Fibroblast of skin of right biceps (primary cell): Measurements from ENCODE around the gene CLEC19A.
"Not testable (repeated sequence)": the region's sequence is repeated elsewhere in the genome, so short reads cannot be mapped to it uniquely, and the experiment has no call there.

ENCODE experiments used
- DNase-seq: peaks from one replicate; pipeline ENCODE4 v3.0.0-alpha.2; 2013

The CLEC19A gene

GRCh38 chr16:19287241-19287640, 1.7 kb downstream of the CLEC19A start:
- no peak for DNase-seq

GRCh38 chr16:19288872-19289799, 3.6 kb downstream of the CLEC19A start:
- no peak for DNase-seq

GRCh38 chr16:19289811-19290485, 4.4 kb downstream of the CLEC19A start:
- no peak for DNase-seq

GRCh38 chr16:19290860-19291259, 5.3 kb downstream of the CLEC19A start:
- no peak for DNase-seq

DNA sequence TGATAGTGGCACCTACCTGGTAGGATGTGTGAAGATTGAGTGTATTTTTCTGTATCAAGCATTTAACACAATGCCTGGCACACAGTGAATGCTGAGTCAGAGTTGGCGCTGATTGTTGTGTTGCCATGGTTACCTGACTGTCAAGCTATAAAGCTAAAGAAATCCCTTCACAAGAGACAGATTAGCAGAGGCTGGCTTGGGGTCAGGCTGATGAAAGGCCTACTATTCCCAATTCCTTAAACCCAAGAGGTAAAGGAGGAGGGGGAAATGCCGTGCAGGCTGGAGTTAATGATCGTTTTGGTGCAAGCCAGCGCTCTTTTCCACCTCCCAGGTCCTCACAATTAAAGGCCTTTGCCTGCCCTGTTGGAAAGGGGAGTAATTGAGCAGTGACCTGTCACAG, 5.9 kb downstream of the CLEC19A start:
- no peak for DNase-seq

DNA sequence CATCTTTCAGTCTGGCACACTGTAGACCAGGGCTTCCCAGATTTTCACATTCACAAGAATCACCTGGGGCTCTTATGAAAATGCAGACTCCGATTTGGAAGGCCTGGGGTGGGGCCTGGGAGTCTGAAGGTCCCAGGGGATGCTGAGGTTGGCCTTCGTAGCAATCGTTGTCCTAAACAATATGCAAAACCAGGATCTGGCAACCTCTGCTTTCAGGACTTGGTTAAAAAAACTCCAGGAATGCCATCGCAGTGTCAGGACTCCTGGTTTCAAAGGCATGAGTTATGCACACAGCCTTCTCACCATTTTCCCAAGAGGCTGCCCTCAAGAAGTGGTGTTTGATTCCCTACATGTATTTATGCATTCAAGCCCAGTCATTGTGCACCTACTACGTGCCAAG, 6.7 kb downstream of the CLEC19A start:
- DNase-seq, result no peak

GRCh38 chr16:19294156-19294649, 8.7 kb downstream of the CLEC19A start:
- no peak for DNase-seq

- no peak for DNase-seq
Measured at GRCh38 chr16:19295393-19295792, 9.9 kb downstream of the CLEC19A start.

DNA sequence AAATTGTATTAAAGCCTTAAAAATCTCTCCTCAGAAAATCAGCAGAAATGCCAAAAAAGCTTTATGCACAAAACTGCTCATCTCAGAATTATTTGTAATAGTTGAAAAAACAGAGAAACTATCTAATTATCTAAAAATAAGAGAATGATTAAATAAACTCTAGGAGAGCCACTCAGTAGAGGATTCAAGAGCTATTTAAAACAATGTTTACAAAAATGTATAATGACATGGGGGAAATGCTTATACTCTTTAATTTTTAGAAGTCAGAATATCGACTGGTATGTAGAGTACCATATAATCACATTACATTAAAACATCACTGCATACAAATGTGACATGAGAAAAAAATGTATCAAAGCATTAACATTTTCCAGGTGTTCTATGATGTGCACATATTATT, 11.9 kb downstream of the CLEC19A start:
- no peak for DNase-seq

- no peak for DNase-seq
Measured at GRCh38 chr16:19299565-19299964, 14.0 kb downstream of the CLEC19A start.

- no peak for DNase-seq
Measured at GRCh38 chr16:19301931-19302330, 16.4 kb downstream of the CLEC19A start.

DNA sequence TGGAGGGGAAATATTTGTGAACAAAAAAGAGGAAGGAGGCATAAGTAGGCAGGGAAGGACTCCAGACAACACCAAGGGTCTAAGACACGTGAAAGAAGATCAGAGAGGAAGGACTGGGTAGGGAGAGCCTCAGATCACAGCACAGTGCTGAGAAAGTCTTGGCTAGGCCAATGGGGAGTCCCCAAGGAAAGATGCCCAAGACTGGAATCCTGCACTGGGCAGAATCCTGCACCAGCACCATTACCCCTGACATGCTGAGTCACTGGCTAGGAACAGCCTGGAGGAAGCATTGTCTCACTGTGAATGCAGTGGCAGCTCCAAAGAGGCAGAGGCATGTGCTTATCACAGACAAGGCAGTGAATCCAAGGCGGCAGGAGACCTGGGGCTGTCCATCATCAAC, 19.2 kb downstream of the CLEC19A start:
- no peak for DNase-seq

DNA sequence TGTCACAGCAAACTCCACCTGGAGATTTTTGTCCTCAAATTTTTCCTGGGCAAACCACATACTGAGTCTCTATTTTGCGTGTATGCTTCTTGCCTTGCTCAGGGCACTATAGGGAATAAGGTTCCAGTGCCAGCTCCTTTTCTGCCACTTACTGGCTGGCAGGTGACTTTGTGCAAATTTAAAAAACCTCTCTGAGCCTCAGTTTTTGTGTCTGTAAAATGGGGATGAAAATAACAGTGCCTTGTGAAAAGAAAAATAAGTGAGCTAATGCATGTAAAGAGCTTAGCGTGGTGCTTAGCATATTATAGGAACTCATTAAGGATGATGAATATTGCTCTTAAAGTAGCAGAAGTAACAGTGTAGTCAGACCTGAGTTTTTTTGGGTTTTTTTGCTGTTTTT, 19.9 kb downstream of the CLEC19A start:
- no peak for DNase-seq

- no peak for DNase-seq
Measured at GRCh38 chr16:19307587-19308241, 22.2 kb downstream of the CLEC19A start.

DNA sequence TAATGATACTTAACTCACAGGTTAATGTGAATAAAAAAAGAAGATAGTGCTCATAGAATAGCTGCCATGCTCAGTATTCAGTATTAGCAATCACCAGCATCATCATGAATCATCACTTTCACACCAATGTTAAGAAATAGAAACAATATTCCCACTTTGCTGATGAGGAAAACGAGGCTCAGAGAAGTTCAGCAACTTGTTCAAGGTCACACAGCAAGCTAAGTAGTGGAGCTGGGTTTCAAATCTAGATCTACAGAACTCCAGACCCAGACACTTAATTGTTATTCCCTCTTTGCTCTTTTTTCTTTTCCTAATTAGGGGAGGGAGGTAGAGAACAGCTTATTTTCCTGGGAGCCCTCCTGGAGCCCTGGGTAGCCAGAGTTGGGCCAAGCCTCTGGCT, 22.9 kb downstream of the CLEC19A start:
- DNase-seq, result no peak

DNA sequence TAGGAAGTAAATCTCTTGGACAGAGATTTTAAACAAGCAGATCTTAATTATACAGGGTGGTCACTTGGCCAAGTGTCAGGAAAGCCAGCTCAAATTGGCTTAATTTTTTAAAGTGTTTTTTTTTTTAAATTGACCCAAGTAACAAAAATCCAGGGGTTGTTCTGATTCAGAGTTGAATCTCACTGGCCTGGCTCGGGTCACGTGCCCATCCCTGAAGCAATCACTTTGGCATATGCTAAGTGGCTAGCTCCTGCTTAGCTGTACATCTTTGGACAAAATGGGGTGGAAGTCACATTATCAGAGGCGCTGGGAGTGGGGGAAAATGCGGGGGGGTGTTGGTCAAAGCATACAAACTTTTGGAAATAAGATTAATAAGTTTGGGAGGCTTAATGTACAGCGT, 23.6 kb downstream of the CLEC19A start:
- DNase-seq, result no peak

GRCh38 chr16:19314718-19315425, 29.3 kb downstream of the CLEC19A start:
- no peak for DNase-seq

DNA sequence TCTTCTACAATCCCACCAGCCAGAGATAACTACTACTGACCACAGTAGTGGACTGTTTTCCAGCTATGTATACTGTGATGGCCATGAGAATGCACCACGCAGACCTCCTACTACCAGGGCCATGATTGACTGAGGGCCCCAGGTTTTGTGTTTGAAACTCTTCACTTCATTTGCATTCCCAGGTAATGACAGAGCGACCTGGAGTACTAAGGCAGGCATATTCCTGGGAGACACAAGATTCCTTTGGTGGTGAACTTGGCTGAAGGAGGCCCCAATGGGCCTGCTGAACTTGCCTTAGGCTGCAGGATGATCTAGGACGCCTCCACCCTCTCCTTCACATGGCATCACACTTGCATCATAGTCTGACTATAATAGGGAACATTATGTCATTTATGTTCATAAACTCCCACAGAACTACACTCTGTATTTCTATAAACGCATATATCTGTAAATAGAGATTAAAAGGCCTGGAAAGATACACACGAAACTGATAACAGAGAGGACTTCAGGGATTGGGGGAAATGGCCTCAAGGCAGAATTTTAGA, 30.4 kb downstream of the CLEC19A start:
- DNase-seq, result no peak

- DNase-seq, result no peak
Measured at GRCh38 chr16:19316846-19317245, 31.3 kb downstream of the CLEC19A start.

- not testable (repeated sequence) for DNase-seq
Measured at GRCh38 chr16:19321186-19321585, 35.7 kb downstream of the CLEC19A start.

DNA sequence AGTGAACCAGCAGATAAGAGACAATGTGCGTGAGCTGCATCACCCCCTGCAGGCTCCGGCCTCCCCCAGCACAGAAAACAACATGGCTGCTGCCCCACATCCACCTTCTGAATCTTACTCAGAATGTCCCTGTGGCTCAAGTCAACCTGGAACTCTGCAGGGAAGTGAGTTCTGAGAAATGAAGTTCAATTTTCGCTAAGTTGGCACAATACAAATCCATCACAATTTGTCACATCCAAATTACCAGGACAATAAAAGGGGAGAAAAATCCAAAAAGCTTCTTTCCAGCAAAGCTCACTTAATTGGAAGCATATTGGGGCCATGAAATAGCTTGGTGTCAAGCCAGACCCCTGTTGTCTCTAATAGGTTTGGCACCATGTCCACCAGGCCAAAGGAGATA, 38.1 kb downstream of the CLEC19A start:
- no peak for DNase-seq

GRCh38 chr16:19328364-19328763, 42.8 kb downstream of the CLEC19A start:
- DNase-seq, result no peak

DNA sequence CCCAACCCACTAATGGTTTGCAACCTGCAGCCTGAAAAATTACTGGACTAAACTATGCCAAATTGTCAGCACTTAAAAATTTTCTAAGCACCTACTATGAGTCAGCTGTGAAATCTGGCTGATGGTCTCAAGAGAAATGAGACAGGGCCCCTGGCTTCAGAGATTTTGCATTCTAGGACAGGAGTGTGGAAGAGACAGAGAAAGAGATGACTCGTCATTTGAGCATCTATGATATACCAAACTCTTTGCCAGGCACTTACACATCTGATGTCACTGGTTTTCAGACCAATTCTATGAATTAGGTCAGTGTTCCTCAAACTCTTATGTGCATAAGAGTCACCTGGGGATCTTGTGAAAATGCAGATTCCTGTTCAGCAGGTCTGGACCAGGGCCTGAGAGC, 44.4 kb downstream of the CLEC19A start:
- DNase-seq, result no peak
